ENCODE data around the gene HUWE1.

- TF ChIP-seq CTCF (IDR thresholded peaks at IDR 0.05) (no peak), POLR2AphosphoS5 (IDR thresholded peaks at IDR 0.05; ENCODE audit: insufficient read depth in 1 of 2, low read depth in 1 of 2) (no peak), POLR2A (IDR thresholded peaks at IDR 0.05) (no peak)
Measured at GRCh38 chrX:53660004-53660403, 26.5 kb downstream of the HUWE1 start.
